Amniotic stem cell (primary cell): Measurements from ENCODE around the gene LBR.
"Not testable (repeated sequence)": the region's sequence is repeated elsewhere in the genome, so short reads cannot be mapped to it uniquely, and the experiment has no call there.

Experiments used
- DNase-seq: peaks from one replicate; lab custom pipeline; 2025; lab: John Stamatoyannopoulos, UW

The LBR gene

DNA sequence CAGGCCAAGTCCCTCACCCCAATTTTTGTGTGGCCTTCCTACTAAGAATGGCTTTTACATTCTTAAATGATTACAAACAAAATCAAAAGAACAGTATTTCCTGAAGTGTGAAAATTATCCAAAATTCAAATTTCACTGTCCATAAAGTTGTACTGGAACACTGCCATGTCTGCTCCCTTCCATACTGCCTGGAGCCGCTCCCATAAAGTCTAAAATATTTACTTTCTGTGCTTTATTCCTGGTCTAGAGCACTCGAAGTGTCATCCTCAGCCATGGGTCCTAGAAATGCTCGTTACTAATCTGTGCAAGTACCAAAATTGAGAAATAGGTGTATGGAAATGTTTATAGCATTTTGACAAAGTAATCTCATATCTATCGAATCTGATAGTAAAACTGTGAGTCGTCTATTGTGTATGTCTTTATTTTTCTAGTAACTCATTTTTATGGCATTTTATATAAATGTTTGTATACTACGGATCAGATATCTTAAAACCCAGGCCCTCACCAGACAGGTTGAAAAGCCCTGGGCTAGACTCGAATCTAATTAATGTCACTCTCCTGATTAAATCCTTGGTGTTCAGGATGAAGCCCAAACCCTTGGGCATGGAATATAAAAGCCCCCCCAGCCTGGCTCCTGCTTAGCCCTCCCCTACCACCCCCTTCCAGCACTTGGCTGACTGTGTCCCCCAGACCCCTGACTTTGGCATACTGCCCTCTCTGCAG is 4.9 kb downstream of the LBR start:
- DNase-seq, result no peak

DNA sequence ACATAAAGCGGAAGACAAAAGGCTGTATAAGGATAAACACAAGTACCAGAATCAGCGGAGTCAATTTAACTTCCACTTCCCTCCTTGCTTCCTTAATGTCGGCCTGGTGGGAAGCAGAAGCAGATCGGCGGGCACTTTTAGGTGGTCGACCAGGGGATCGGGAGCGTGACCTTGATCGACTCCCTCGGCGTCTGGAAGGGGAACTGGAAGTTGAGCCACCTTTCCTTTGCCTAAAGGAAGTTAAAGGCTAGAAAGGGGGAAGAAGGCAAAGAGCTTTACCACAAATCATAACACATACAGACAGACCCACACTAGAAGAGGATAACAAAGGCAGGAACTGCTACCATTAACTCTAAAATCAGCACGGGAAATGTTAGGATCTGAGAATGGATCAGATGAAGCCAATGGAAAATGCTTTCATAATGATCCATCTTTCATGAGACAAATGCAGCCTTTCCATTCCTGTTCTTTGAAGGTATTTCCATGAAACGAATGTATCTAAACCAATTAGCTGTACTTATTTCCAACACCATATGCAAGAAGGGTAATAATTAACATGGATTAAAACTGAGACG is 5.7 kb downstream of the LBR start:
- no peak for DNase-seq

DNA sequence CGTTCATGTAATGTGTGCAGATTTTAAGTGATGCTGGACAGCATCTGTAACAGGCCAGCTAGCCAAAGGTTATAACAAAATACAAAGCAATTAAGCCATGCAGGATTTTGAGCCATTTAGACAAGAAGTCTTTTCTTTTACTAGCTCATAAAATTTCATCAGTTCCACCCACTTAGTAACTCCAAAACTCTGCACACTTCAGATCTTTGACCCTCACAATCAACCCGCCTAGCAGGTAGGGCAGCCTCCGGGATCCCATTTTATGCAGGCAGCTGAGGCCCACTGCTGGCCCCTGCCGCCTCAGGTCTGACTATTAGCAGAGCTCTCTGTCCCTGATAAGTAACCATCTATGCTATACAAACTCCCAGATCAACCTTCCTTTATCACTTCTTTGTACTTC is 9.2 kb downstream of the LBR start:
- DNase-seq, result no peak

DNA sequence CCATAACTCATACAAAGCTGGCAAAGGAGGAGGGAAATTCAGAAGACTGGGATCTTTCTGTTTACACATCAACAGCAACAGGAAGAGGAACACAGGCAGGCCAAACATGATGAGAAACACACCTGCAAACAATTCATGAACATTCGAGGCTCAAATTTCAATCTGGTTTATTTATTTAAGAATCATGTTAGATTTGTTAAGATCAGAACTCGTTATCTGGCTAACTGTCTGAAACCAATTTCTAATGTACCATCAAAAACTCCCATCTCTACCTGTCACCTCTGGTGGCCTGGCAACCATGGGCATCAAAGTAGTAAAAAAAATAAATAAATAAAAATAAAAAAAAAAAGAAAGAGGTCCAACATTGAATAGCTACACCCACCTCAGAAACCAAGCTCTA is 9.8 kb downstream of the LBR start:
- no peak for DNase-seq

DNA sequence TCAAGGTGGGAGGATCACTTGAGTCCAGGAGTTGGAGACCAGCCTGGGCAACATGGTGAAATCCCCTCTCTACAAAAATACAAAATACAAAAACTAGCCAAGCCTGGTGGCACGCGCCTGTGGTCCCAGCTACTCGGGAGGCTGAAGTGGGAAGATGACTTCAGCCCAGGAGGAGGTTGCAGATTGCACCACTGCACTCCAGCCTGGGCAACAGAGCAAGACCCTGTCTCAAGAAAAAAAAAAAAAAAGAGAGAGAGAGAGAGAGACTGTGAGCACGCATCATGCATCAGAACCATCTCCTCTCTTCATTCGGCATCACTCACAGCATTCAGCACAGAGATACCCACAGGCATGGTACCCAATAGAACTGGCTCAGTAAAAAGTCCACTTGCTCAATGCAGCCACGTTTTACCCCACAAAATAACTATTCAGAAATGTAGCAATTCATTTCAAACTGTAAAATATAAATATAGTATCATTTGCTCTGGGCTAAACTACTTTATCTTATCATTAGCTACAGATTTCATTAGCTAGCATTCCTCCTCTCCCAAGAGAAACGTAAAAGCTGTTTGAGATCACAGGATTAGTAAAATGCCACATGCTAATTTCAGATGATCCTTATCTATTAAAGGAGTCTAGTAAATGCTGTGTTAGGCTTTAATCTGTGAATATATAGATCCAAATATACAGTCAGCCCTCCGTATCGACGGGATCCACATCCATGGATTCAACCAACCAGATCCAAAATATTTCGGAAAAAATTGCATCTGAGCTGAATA is 11.7 kb downstream of the LBR start:
- no peak for DNase-seq

DNA sequence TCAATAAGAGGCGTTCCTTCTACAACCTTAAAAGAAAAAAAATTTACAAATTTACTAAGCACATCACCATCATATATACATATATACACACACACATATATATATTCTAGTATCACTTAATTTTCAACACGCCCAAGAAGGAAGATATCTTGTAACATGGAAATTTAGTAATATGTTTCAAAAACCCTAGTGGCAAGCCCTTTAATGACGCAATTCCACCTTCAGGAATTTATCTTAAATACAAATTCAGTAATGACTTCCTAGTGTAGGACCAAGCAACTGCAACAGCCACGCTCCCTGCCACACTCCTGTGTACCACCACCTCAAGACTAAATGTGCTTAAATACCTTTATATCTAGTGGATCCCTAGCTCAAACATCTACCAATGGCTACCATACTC is 12.5 kb downstream of the LBR start:
- no peak for DNase-seq

DNA sequence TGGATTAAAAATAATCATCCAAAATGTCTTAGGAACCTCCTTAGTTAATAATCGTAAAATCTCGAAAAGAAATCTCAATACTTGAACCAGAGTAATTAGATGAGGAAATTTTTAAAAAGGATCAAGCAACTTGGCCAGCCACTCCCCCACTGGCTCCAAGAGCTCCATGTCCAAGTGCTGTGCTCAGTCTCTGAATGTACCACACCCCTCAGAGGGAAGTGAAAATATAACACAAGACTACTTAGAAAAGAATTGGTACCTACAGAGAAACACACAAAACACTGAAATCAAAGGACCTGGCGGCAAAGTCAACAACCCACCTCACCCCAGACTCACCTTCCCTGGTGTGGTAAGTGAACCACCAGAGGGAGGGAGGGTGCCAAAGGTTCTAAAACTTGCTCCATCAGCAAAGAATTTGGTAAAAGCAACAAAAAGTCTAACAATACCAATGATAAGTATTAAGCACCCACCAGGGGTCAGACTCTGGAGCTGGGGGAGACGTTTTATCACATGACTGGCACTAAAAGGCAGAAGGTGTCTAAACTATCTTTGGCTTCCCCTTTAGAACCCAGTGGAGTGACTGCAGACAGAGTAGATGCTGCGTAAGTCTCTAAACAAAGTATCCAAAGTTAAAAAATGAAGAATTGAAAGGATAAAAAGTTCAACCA is 14.0 kb downstream of the LBR start:
- DNase-seq, result no peak

DNA sequence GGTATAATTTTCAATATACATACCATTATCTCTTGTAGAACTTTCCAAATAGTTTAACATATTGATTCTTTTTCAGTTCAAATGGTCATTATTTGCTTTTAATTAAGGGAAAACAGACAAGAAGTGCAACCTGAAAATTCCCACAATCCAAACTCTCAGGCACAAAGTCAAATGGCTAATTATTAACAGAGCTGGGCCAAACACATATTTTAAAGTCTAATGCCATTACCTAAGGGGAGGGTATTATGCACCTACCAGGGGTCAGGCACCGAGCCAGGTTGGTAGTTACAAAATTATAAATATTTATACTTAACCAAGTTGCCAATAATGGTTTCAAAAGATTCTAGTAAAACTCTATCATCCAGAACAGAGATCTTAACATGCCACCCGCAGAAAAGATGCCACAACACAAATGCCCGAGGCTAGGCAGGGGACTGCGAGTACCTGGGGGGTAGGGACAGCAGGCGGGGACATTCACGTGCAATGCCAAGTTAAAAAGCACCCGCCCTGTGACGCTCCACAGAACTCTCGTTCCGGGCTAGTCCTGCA is 15.0 kb downstream of the LBR start:
- no peak for DNase-seq

DNA sequence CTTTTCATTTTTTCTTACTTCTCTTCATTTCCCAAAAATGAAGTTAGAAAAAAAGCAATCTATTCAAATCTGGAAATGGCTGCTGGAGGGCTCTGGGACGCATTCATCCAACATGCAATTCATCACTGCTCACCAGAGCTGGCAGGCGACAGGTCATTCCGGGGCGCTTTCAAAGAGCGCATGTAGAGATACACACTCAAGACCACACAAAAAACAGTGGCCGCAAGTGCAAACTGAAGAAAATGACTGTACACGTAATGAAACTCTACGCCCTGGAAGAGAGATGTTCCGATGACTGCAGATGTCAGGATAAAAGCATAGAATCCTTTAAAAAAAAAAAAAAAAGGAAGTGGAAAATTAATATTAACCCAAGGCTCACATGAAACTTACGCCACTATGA is 15.5 kb downstream of the LBR start:
- no peak for DNase-seq

DNA sequence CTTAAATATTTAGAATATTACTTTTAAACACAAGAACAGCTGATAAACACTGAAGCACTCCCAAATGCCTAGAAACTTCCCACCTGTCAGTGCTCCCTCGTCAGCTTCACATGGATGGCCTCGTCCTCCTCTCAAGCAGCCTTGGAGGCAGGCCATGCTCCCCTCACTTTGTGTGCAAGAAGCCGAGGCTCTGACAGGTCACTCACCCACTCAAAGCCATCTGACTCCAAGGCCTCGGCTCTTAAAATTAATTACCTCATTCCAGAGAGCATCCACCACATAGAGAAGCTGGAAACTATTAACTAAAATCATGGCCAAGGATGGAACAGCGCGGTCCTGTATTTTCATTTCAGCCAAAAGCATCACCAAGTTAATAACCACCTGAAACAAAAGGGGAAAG is 17.8 kb downstream of the LBR start:
- no peak for DNase-seq

DNA sequence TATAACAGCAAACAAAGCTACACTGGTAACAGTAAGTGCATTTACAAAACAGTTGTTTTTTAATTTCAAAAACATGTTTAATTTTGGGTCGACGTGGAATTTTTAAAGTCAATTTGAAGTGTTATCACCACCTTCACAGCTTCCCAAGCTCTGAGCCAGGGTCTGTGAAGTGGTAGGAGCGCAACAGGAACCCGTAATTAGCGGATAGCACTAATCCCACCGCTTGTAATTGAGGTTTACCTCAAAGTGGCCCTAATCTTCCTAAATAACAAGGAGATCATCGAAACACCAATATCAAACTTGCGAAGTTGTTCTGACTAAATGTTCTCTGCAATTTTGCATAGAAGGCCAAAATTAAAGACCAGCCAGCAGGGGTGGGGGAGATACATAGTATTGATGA is 18.8 kb downstream of the LBR start:
- no peak for DNase-seq

DNA sequence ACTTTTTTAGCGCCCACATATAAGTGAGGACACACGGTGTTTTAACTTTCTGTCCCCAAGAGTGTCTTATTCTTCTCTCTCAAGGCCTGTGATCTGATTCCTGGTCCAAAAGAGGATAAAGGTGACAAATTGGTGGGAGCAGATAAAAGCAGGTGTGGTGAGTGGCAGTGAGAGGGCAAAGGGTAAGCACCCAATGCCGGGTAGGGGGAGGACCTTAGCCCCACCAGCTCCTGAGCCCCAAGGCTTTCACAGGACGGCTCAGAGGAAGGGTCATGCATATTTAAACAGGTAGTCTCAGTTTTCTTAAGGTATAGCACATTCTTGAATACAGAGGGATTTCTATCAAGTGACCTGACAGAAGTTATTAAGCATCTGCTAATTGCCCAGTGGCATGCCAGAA is 19.6 kb downstream of the LBR start:
- no peak for DNase-seq

DNA sequence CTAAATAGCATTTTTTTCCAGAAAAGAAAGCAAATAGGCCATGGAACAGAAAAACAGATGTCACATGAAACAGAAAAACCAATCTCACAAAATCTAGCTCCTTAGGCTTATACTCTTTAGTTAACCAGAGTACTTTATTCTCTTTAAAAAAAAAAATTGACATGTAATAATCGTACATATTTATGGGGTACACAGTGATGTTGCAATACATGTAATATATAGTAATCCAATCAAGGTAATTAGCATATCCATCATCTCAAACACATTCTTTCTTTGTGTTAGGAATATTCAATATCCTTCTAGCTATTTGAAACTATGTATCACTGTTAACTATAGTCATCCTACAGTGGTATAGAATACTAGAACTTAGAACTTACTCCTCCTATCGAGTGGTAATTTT is 20.1 kb downstream of the LBR start:
- DNase-seq, result no peak

DNA sequence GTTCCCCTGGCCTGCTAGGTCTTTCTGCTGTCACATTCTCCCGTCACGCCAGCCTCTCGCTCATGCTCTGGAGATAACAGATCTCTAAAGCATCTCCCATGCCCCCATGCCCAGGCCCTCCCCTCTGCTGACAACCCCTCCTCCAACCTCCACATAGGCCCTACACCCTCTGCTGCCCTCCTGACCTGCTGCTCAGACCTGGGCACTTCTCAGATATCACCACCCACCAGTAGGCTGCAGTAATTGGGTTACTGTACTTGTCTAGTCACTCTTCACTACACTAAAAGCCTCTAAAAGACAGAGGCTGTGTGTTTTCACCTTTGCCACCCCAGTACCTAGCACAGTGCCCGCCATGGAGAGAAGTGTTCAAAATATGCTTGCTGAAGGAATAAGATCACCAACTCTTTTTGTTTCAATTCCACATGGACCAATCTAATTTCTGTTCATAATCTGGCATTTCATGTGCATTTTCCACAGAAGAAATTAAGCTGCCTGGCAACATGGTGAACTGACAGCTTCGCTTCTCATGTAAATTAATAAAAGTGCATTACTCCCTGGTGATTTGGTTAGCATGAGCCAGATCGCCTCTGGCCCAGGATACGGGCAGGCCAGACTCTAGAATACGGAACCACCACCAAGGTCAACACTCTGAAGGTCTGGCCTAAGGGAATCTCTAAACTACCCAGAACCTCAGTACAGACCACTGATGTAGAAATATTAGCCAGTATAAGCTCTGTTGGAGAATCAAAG is 20.7 kb downstream of the LBR start:
- DNase-seq, result no peak

DNA sequence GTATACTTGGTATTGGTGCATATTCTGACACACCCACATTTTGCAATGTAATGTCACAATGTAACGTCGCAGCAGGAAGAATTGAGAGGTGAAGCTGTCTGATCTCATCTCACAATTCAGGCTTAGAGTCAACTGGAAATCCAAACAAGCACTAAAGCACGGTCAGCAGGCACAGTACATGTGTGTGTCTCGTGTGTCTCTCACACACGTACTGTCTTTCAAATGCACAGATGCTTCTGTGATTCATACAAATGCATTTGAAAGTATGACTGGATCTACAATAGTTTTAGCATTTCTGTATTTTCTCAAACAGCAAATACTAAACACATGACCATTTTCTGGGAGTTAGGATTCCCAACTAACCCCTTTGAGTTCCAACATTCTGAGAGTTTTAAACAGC is 26.9 kb downstream of the LBR start:
- DNase-seq, result no peak

DNA sequence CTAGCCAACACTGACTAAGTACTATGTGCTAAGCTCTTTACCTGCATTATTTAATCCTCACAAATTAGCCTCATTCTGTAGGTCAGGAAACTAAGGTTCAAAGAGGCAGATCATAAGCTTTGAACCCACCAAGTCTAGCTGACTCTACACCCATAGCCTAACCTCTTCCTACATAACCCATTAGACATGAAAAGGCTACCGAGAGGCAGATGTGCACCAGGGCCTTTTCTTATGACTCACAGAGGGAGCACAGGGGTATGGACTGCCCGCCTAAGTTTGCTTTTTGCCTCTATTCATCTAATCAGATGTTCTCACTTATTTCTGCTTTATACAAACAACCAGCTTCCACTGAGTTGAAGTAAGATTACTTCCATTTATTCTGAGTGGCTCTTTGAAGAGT is 31.5 kb downstream of the LBR start:
- DNase-seq, result no peak

DNA sequence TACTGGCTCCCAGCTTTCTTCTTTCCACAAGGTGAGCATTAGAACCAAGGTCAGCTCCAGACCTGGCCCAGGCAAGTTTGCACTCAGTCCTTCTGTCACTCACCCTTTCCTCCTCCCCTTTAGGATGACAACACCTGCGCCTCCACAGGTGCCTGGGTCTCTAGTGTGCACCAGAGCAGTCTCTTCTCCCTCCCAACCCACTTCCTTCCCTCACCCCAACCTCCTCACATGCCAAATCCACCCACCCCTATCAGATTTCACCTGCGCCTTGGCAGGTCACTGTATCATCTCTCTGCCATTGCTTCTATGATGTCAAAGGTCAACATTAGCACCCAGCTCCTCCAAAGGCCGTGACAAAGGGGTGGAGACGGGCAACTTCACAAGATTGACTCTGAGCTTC is 38.0 kb downstream of the LBR start:
- no peak for DNase-seq

DNA sequence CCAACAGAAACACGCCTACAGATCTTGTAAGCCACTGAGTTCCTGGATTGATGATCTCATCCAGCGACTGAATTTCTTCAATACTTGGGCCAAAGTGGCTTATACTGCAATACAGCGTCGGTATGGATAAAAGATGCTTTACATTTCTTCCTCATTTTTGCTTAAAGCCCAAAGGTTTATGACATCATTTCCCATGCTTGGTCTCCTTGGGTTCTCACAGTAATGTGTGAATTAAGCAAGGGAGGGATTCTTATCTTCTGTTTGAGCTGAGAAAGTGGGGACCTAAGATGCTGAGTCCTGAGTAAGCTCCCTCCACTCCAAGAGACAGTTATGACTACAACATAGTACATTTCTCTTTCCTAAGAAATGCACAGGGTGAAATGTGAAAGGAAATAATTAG is 39.5 kb downstream of the LBR start:
- peak; percentile 22 for DNase-seq

DNA sequence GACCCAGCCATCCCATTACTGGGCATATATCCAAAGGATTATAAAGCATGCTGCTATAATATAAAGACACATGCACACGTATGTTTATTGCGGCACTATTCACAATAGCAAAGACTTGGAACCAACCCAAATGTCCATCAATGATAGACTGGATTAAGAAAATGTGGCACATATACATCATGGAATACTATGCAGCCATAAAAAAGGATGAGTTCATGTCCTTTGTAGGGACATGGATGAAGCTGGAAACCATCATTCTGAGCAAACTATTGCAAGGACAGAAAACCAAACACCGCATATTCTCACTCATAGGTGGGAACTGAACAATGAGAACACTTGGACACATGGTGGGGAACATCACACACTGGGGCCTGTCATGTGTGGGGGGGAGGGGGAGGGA is 41.0 kb downstream of the LBR start:
- DNase-seq, result not testable (repeated sequence)

DNA sequence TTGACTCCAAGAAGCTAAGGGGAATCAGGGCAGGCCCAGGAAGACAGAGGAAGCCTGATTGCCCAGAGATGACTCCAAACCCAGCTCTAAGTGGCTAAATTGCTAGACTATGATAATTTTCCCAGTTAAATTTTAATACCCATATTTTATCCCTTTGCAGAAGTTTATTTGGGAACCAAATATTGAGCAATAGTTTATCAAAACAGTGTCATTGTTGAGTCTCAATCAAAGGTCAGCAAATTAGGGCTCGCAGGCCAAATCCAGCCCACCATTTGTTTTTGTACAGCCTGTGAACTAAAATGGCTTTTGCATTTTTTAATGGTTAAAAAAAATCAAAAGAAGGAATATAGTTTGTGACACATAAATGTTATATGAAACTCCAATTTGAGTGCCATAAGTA is 47.1 kb downstream of the LBR start:
- DNase-seq, result no peak

DNA sequence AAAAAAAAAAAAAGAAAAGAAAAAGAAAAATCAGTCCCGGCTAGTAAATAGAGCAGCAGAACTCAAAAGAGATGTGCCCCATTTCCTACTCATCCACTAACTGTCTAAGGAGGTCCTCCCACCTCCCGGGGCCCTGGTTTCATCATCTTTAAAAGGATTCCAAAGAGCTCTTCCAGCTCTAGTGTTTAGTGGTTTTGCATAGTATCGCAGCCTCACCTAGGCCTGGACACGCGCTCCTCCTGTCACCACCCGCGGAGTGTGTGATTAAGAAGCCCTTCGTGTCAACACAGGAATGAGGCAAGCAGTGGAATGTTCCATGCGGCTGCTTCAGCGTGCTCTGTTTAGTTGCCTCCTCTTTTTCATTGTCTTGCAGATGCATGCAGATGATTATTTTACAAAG is 49.0 kb downstream of the LBR start:
- DNase-seq, result no peak

DNA sequence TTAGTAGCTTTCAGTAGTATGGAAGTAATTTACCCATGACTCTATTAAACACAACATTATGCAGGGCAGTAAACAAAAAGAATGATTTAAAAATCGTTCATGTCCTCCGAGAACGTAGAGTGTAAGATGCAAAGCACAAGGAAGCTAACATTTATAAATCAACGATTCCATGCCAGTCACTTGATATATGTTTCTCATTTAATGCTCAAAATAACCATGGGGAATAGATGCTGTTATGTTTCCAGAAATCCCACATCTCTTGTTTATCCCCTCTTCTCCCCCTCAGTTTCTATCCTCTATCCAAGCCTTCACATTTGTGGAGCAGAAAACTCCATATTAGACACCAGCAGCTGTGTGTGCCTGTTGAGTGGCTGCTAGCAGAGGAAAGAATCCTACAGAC is 52.8 kb downstream of the LBR start:
- no peak for DNase-seq
